ENCODE results near the gene MYRFL. TPM values are rescaled to one million over a fixed set of nuclear protein-coding genes. Genes with fewer than 3 reads are reported as not detected.

The MYRFL gene
- total and polyA plus RNA-seq, 2 experiments from 2014 or later = 2.3 to 2.7 TPM

- H3K36me3 ChIP-seq (replicated peaks; ENCODE audit: insufficient read depth, low read depth) = no peaks in the 10 kb centered on the region
- H3K4me2 ChIP-seq = peak overlapping the region; percentile 30
- no peak overlapping the region for H3K4me3 ChIP-seq
- WGBS (ENCODE audit: low lambda C conversion rate, missing lambda C conversion rate) = 79% methylated on average over 2 of the region's 2 CpGs
- DNase-seq (ENCODE audit: low spot score) = no peak
- H3K9me2 ChIP-seq (replicated peaks; ENCODE audit: insufficient read depth) = no peaks in the 10 kb centered on the region
- peaks cover 18% of the 10 kb centered on the region for H3K4me1 ChIP-seq (ENCODE audit: insufficient read depth)
- no peaks in the 10 kb centered on the region for H3K27me3 ChIP-seq
- no peaks in the 10 kb centered on the region for H3K9me3 ChIP-seq (ENCODE audit: low read depth)
- no peaks in the 10 kb centered on the region for H4K20me1 ChIP-seq (ENCODE audit: insufficient read depth, poor library complexity, severe bottlenecking)
- no peaks in the 10 kb centered on the region for H3K79me2 ChIP-seq
- H2AFZ ChIP-seq = no peak overlapping the region
- H3K27ac ChIP-seq = peak overlapping the region; percentile 54
- TF ChIP-seq, protein P1, sequence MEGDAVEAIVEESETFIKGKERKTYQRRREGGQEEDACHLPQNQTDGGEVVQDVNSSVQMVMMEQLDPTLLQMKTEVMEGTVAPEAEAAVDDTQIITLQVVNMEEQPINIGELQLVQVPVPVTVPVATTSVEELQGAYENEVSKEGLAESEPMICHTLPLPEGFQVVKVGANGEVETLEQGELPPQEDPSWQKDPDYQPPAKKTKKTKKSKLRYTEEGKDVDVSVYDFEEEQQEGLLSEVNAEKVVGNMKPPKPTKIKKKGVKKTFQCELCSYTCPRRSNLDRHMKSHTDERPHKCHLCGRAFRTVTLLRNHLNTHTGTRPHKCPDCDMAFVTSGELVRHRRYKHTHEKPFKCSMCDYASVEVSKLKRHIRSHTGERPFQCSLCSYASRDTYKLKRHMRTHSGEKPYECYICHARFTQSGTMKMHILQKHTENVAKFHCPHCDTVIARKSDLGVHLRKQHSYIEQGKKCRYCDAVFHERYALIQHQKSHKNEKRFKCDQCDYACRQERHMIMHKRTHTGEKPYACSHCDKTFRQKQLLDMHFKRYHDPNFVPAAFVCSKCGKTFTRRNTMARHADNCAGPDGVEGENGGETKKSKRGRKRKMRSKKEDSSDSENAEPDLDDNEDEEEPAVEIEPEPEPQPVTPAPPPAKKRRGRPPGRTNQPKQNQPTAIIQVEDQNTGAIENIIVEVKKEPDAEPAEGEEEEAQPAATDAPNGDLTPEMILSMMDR (IDR thresholded peaks at IDR 0.05; ENCODE audit: poor library complexity) = no peak
- no peak for TF ChIP-seq EZH2 (IDR thresholded peaks at IDR 0.05; ENCODE audit: borderline replicate concordance)
Measured at GRCh38 chr12:69833696-69834095, 8.7 kb downstream of the MYRFL start.

- no peaks in the 10 kb centered on the region for H3K9me3 ChIP-seq (ENCODE audit: low read depth)
- H3K27ac ChIP-seq = peak overlapping the region; percentile 54
- H3K36me3 ChIP-seq (replicated peaks; ENCODE audit: insufficient read depth, low read depth) = no peaks in the 10 kb centered on the region
- no peak for DNase-seq (ENCODE audit: low spot score)
- H4K20me1 ChIP-seq (ENCODE audit: insufficient read depth, poor library complexity, severe bottlenecking) = no peaks in the 10 kb centered on the region
- WGBS (ENCODE audit: low lambda C conversion rate, missing lambda C conversion rate) = 44% methylated on average over 2 of the region's 2 CpGs
- no peaks in the 10 kb centered on the region for H3K27me3 ChIP-seq
- no peak overlapping the region for H2AFZ ChIP-seq
- no peaks in the 10 kb centered on the region for H3K9me2 ChIP-seq (replicated peaks; ENCODE audit: insufficient read depth)
- TF ChIP-seq EZH2 (IDR thresholded peaks at IDR 0.05; ENCODE audit: borderline replicate concordance) (no peak), EZH2phosphoT487 (IDR thresholded peaks at IDR 0.05; ENCODE audit: low read depth, severe bottlenecking, unreplicated experiment) (no peak)
- TF ChIP-seq, protein P1 (IDR thresholded peaks at IDR 0.05; ENCODE audit: poor library complexity) = no peak
- H3K4me2 ChIP-seq = peak overlapping the region; percentile 30
- H3K79me2 ChIP-seq = no peaks in the 10 kb centered on the region
- peaks cover 18% of the 10 kb centered on the region for H3K4me1 ChIP-seq (ENCODE audit: insufficient read depth)
- no peak overlapping the region for H3K4me3 ChIP-seq
Measured at GRCh38 chr12:69834147-69834546, 9.1 kb downstream of the MYRFL start.

DNA sequence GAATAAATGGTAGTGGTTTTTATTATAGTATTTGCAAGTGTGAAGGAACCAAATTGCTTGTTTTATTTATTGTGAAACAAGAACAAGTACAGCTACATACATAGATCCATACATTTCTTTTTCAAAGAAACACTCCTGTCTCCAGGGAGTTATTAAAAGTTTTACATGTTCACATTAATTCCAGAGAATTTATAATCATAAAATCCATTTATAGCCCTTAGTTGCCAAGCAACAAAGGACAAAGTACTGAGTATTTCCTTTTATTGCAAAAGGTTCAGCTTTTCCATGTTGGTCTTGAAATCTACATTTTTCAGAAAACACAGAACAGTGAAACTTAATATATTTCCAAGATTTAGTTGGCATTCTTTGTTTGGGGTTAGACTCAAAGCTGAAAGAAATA lies 9.5 kb downstream of the MYRFL start:
- Histone ChIP-seq H3K9me2 (replicated peaks; ENCODE audit: insufficient read depth) (no peaks in the 10 kb centered on the region), H3K4me1 (ENCODE audit: insufficient read depth) (peaks cover 18% of the 10 kb centered on the region), H3K9me3 (ENCODE audit: low read depth) (no peaks in the 10 kb centered on the region), H3K4me3 (no peak overlapping the region), H3K27ac (peak overlapping the region; percentile 54), H3K27me3 (no peaks in the 10 kb centered on the region), H3K36me3 (replicated peaks; ENCODE audit: insufficient read depth, low read depth) (no peaks in the 10 kb centered on the region), H3K79me2 (no peaks in the 10 kb centered on the region), H4K20me1 (ENCODE audit: insufficient read depth, poor library complexity, severe bottlenecking) (no peaks in the 10 kb centered on the region), H3K4me2 (peak overlapping the region; percentile 30), H2AFZ (no peak overlapping the region)
- no peak for TF ChIP-seq EZH2 (IDR thresholded peaks at IDR 0.05; ENCODE audit: borderline replicate concordance)
- no peak for TF ChIP-seq EZH2phosphoT487 (IDR thresholded peaks at IDR 0.05; ENCODE audit: low read depth, severe bottlenecking, unreplicated experiment)
- TF ChIP-seq, protein P1 (IDR thresholded peaks at IDR 0.05; ENCODE audit: poor library complexity) = no peak
- no peak for DNase-seq (ENCODE audit: low spot score)

- TF ChIP-seq EZH2phosphoT487 (IDR thresholded peaks at IDR 0.05; ENCODE audit: low read depth, severe bottlenecking, unreplicated experiment) (no peak), EZH2 (IDR thresholded peaks at IDR 0.05; ENCODE audit: borderline replicate concordance) (no peak)
- TF ChIP-seq, protein P1 (IDR thresholded peaks at IDR 0.05; ENCODE audit: poor library complexity) = no peak
- H3K79me2 ChIP-seq = no peaks in the 10 kb centered on the region
- peak overlapping the region; percentile 30 for H3K4me2 ChIP-seq
- H3K27ac ChIP-seq = peak overlapping the region; percentile 54
- no peak overlapping the region for H2AFZ ChIP-seq
- H3K4me3 ChIP-seq = no peak overlapping the region
- no peaks in the 10 kb centered on the region for H3K9me2 ChIP-seq (replicated peaks; ENCODE audit: insufficient read depth)
- no peaks in the 10 kb centered on the region for H3K9me3 ChIP-seq (ENCODE audit: low read depth)
- DNase-seq (ENCODE audit: low spot score) = no peak
- WGBS (ENCODE audit: low lambda C conversion rate, missing lambda C conversion rate) = 69% methylated on average over 3 of the region's 3 CpGs
- H3K36me3 ChIP-seq (replicated peaks; ENCODE audit: insufficient read depth, low read depth) = no peaks in the 10 kb centered on the region
- H4K20me1 ChIP-seq (ENCODE audit: insufficient read depth, poor library complexity, severe bottlenecking) = no peaks in the 10 kb centered on the region
- no peaks in the 10 kb centered on the region for H3K27me3 ChIP-seq
- H3K4me1 ChIP-seq (ENCODE audit: insufficient read depth) = peaks cover 18% of the 10 kb centered on the region
Measured at GRCh38 chr12:69835081-69835480, 10.1 kb downstream of the MYRFL start.

Data from hepatocyte (in vitro differentiated cells).